ENCODE results near the gene LCA5. TPM values are rescaled to one million over a fixed set of nuclear protein-coding genes. Genes with fewer than 3 reads are reported as not detected.

Gene LCA5
- total and polyA plus RNA-seq, 11 donors: 0.42 to 3.6 (median 1.9) TPM

GRCh38 chr6:79568996-79569395 is 31.8 kb upstream of the LCA5 start:
- H3K36me3 ChIP-seq: no peaks in the 10 kb centered on the region
- 92 to 96% (median 94%) methylated on average over 2 of the region's 2 CpGs for WGBS, 4 donors

GRCh38 chr6:79564636-79565035 is 27.4 kb upstream of the LCA5 start:
- DNase-seq: no peak
- TF ChIP-seq POLR2A (IDR thresholded peaks at IDR 0.05) (no peak), CTCF (IDR thresholded peaks at IDR 0.05) (no peak)
- peaks cover 0 to 3% (median 0%) of the 10 kb centered on the region in 9 donors for H3K36me3 ChIP-seq
- H3K4me1 ChIP-seq: no peaks in the 10 kb centered on the region
- ATAC-seq: no peak
- no peak overlapping the region for H3K4me3 ChIP-seq
- WGBS, 4 donors: 60 to 75% (median 69%) methylated on average over 2 of the region's 2 CpGs
- intact Hi-C loops (cut with DNase I): loop anchor here in 3 of 10 donors (5.0 to 10.0 kb wide), 3 partner anchors 68 to 250 kb away; partner anchors contain the start of gene SH3BGRL2 (in 1 of the 3)
- no peaks in the 10 kb centered on the region for H3K27me3 ChIP-seq
- no peak overlapping the region for H3K27ac ChIP-seq
- H3K9me3 ChIP-seq: no peaks in the 10 kb centered on the region

More at GRCh38 chr6:79568996-79569395, 31.8 kb upstream of the LCA5 start:
- Histone ChIP-seq H3K27ac (no peak overlapping the region), H3K27me3 (no peaks in the 10 kb centered on the region), H3K4me1 (peaks cover 0 to 14% (median 6%) of the 10 kb centered on the region in 12 donors), H3K9me3 (no peaks in the 10 kb centered on the region), H3K4me3 (no peak overlapping the region)
- ATAC-seq (no peak), DNase-seq (no peak)
- intact Hi-C loops (cut with DNase I): loop anchor here in 2 of 10 donors (5.0 to 10.0 kb wide), 2 partner anchors 63 to 246 kb away; partner anchors contain the start of gene SH3BGRL2 (in 1 of the 2)
- no peak for TF ChIP-seq CTCF (IDR thresholded peaks at IDR 0.05)
- TF ChIP-seq POLR2A (IDR thresholded peaks at IDR 0.05): no peak

GRCh38 chr6:79559706-79560105 is 22.5 kb upstream of the LCA5 start:
- no peak for ATAC-seq
- DNase-seq: no peak
- WGBS, 4 donors: 71 to 98% (median 85%) methylated on average over 2 of the region's 2 CpGs
- TF ChIP-seq POLR2A (IDR thresholded peaks at IDR 0.05) (no peak), CTCF (IDR thresholded peaks at IDR 0.05) (no peak)
- Histone ChIP-seq H3K27ac (no peak overlapping the region), H3K9me3 (no peaks in the 10 kb centered on the region), H3K4me3 (no peak overlapping the region), H3K27me3 (no peaks in the 10 kb centered on the region), H3K36me3 (peaks cover 0 to 3% (median 0%) of the 10 kb centered on the region in 9 donors), H3K4me1 (no peaks in the 10 kb centered on the region)
- intact Hi-C loops (cut with DNase I): loop anchor here in 2 of 10 donors (5.0 to 10.0 kb wide), 2 partner anchors 118 to 255 kb away; no protein-coding TSS in a partner anchor

GRCh38 chr6:79557673-79558467 is 20.6 kb upstream of the LCA5 start:
- Histone ChIP-seq H3K4me1 (no peaks in the 10 kb centered on the region), H3K27me3 (no peaks in the 10 kb centered on the region), H3K4me3 (no peak overlapping the region), H3K27ac (no peak overlapping the region), H3K36me3 (peaks cover 0 to 3% (median 0%) of the 10 kb centered on the region in 9 donors), H3K9me3 (no peaks in the 10 kb centered on the region)
- 85 to 97% (median 93%) methylated on average over 2 of the region's 2 CpGs for WGBS, 4 donors
- intact Hi-C loops (cut with DNase I): no loop called here
- no peak for DNase-seq
- TF ChIP-seq POLR2A (IDR thresholded peaks at IDR 0.05): no peak
- no peak for TF ChIP-seq CTCF (IDR thresholded peaks at IDR 0.05)
- ATAC-seq: no peak

Measured in heart left ventricle (tissue), 16 donors.